Measurements from ENCODE around the gene SPOCD1. TPM values are rescaled to one million over a fixed set of nuclear protein-coding genes. Genes with fewer than 3 reads are reported as not detected.

Gene SPOCD1
- total RNA-seq, 4 donors from 2014 or later = 0.82 to 42.7 (median 4.5) TPM

DNA sequence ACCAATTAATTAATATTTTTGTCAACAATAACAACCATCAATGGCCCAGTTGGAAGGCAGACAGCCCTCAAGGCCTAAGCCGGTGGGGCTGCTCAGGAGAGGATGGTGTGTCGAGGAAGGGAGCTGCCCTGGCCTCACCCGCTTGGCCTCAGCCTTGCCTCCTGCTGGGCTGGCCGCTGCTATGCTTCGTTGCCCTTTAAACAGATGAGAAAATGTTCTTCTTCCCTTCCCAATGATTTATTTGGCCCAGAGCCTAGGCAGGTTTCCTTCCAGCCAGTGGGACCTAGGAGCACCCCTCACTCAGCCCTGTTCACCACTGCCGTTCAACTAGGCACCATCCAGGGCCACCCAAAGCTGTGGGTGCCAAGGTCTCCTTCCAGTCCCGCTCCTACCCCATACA, 48.6 kb downstream of the SPOCD1 start:
- TF ChIP-seq, protein P1, sequence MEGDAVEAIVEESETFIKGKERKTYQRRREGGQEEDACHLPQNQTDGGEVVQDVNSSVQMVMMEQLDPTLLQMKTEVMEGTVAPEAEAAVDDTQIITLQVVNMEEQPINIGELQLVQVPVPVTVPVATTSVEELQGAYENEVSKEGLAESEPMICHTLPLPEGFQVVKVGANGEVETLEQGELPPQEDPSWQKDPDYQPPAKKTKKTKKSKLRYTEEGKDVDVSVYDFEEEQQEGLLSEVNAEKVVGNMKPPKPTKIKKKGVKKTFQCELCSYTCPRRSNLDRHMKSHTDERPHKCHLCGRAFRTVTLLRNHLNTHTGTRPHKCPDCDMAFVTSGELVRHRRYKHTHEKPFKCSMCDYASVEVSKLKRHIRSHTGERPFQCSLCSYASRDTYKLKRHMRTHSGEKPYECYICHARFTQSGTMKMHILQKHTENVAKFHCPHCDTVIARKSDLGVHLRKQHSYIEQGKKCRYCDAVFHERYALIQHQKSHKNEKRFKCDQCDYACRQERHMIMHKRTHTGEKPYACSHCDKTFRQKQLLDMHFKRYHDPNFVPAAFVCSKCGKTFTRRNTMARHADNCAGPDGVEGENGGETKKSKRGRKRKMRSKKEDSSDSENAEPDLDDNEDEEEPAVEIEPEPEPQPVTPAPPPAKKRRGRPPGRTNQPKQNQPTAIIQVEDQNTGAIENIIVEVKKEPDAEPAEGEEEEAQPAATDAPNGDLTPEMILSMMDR (IDR thresholded peaks at IDR 0.05; ENCODE audit: low read depth) = no peak

DNA sequence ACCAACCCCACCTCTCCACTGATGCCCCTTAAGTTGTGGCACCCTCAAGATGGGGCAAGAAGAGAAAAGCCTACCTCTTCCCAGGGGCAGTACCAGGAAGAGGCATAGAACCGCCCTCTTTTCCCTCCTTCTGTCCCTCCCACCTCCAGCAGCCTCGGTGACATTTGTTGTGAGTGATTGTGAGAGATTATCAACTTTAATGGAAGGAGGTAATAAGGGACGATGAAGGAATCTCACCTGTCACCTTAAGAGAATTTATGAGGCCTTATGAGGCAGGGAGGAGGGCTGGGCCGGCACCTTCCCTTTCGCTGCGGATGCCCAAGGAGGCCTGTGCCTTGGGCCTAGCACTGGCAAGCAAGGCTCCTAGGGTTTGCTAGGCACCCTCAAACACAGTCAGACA, 50.3 kb downstream of the SPOCD1 start:
- TF ChIP-seq, protein P1 (IDR thresholded peaks at IDR 0.05; ENCODE audit: low read depth) = no peak

DNA sequence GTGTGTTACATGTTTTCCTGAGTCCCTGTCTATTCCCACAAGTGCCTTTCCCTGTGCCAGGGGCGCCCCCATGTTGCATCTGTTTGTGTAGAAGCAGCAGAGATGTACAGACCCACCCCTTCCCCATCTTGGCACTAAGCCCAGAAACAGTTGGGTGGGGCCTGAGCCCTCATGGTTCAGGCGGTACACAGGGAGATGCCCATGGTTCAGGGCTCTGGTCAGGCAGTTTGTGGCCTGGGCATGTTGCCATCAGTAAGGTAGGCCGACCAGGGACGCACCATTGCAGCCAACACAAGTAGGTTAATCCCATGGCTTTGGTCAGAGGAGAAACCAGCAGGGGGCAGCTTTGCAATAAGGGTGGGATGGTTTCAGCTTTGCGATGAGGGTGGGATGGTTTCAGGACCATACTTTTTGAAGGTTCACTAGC, 50.8 kb downstream of the SPOCD1 start:
- TF ChIP-seq, protein P1 (IDR thresholded peaks at IDR 0.05; ENCODE audit: low read depth) = no peak

DNA sequence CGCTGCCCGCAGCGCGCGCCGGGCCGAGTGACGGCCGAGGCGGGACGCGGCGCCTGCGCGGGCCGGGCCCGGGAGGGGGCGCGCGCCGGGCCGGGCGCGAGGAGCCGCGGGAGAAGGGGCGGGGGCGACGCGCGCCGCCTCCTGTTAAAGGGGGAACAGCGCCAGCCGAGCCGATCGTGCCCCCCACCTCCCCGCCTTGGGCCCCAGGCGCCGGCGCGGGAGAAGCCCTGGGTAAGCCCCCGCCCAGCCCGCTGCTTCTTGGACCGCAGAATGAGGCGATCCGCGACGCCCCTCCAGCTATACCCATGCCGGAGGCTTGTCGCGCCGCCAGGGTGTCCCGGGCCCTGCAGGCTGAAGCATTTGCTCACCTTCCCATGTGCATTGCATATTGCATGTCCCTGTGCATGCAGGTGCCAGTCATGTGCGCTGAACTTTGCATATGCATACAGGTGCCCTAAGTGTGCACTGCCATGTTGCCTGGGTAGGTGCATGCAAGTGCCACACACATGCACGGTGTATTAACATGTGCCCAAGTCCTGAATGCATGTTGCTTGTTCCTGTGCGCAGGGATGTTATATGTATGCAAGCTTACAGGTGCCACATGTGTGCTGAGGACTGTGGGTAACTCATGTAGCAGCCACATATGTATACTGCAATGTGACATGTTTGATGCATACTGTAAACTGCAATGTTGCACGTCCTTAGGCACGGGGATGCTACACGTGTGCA, 51.3 kb downstream of the SPOCD1 start, which contains the start of gene ADGRB2:
TSS of gene ADGRB2 (minus strand) at position 29 of the 729 bp plus-strand sequence. CDS start 7,119 bp downstream, outside the sequence.
- TF ChIP-seq, protein P1 (IDR thresholded peaks at IDR 0.05; ENCODE audit: low read depth) = no peak

DNA sequence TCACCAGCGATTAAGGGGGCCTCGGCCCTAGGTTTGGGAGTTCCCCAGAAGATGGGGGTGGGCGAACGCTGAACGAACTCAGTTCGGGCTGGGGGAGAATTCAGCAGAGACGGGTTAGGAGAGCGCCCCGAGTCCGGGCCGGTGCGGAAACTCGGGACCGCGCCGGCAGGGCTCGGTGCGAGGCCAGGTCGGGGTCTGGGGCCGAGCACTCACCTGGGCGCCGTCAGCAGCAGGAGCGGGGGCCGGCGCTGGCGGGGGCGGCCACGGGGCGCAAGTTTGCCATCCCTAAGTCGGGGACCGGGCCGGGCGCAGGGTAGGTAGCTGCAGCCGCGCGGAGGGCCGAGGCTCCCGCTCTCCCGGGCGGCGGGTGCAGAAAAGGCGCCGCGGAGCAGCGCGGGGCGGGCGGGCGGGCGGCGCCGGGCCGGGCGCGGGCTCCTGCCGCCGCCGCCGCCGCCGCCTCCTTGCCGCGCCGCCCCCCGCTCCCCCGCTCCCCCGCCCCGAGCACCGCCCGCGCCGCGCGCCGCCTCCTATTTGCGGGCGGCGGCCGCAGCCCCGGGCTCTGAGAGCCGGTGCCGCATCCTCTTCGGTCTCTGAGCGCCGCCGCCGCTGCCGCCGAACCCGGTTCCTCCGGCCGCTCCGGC, 52.0 kb downstream of the SPOCD1 start:
- TF ChIP-seq, protein P1 (IDR thresholded peaks at IDR 0.05; ENCODE audit: low read depth) = no peak

DNA sequence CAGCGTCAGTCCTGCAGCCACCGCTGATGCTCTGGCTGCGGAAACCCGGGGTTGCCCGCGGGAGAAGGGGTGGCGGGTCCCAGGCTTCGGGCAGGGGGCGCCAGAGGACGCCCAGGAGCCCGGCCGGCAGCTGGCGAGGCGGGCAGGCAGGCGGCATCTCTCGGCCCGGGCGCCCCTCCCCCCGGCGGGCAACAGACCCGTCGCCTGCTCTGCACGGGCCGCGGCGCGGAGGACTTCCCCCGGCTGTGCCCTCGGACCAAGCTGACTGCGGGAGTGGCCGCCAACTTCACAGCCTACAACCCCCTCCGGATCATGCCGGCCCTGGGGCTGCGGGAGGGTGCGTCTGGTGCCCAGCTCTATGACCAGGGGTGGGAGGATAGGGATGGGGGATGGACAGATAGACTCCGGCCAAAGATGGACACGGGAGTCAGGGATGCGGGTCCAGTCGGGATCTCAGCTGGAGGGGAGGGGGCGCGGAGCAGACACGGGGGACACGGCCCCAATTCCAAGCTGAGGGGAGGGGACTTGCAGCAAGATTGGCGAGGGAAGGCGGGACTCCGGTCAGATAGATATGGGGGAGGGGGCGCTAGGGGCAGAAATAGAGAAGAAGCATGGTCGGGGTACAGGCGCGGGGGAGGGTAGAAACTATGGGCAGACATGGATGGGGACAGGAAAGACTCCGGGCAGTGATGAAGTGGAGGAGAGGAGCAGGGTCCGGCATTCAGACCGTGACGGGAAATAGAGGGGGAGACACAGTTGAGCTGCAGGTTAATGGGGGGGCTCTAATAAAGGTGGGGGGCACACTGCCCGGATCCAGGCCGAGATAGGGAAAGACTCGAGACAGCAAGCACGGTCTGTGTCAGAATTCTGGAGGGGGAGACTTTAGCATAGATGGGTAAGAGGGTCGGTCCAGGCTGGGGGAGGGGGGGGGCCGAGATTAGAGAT, 52.8 kb downstream of the SPOCD1 start:
- TF ChIP-seq, protein P1 (IDR thresholded peaks at IDR 0.05; ENCODE audit: low read depth) = no peak

Measured in subcutaneous adipose tissue (tissue), 4 donors.